Breast epithelium (tissue), 4 donors: ENCODE measurements around the gene SLC66A1. TPM values are rescaled to one million over a fixed set of nuclear protein-coding genes. Genes with fewer than 3 reads are reported as not detected.

ENCODE experiments used
- DNase-seq, 2 donors: peaks; one replicate each; pipeline ENCODE4 v3.0.0-alpha.2; 2019; ENCODE audit warnings: low spot score in 2 of 2
- H3K27ac ChIP-seq, 2 donors: fragments of 200-600 bp; sonication (generic) in 1 of 2; one replicate each; pipeline ENCODE4 v1.5.1; 2016 to 2019; ENCODE audit warnings: mild to moderate bottlenecking in 1 of 2
- H3K27me3 ChIP-seq, 2 donors: fragments of 200-600 bp; sonication (generic) in 1 of 2; one replicate each; pipeline versions ENCODE4 v1.5.1 to v1.6.0; 2017 to 2019; ENCODE audit warnings: control low read depth in 1 of 2, mild to moderate bottlenecking in 1 of 2
- H3K36me3 ChIP-seq: fragments of 200-600 bp; one replicate; pipeline ENCODE4 v1.5.1; 2019
- H3K4me1 ChIP-seq, 2 donors: fragments of 200-600 bp; sonication (generic); one replicate each; pipeline ENCODE4 v1.5.1; 2016 to 2019; ENCODE audit warnings: control low read depth in 1 of 2
- H3K4me3 ChIP-seq, 3 donors: fragments of 200-600 bp; sonication (generic); 1 replicate in 2 of 3; 2 replicates in 1 of 3; pipeline ENCODE4 v1.5.1; 2016 to 2019; ENCODE audit warnings: mild to moderate bottlenecking in 3 of 3, moderate library complexity in 2 of 3
- H3K9me3 ChIP-seq, 2 donors: fragments of 200-600 bp; sonication (generic) in 1 of 2; one replicate each; pipeline ENCODE4 v1.5.1; 2016 to 2019; ENCODE audit warnings: control low read depth in 1 of 2
- POLR2A ChIP-seq: fragments of 450-650 bp; IDR thresholded peaks from one replicate; pipeline ENCODE4 v1.6.1; 2016; ENCODE audit warnings: antibody characterized with exemption, mild to moderate bottlenecking, moderate library complexity
- POLR2AphosphoS5 ChIP-seq, 3 donors: sonication (generic); formaldehyde crosslinking; IDR thresholded peaks; one replicate each; pipeline ENCODE4 v1.6.1; 2017; ENCODE audit warnings: antibody characterized with exemption in 3 of 3
- intact Hi-C: fragments of 100-400 bp; cut with DNase I; formaldehyde crosslinking; loops from one replicate; pipeline ENCODE4 v1.15.1; 2023; ENCODE audit warnings: low total_unique reads
- total RNA-seq, 3 donors: library from RNA; depleted of rRNA; stranded (reverse); fragments of >200 nt; gene quantifications; one replicate each; pipeline ENCODE4 v1.1.0, GENCODE V29; 2016
- TF ChIP-seq, protein P1 (sequence below), 3 donors: fragments of 450-650 bp; IDR thresholded peaks; one replicate each; pipeline ENCODE4 v1.5.1; 2016 to 2017; ENCODE audit warnings: antibody characterized with exemption in 3 of 3, mild to moderate bottlenecking in 3 of 3, moderate library complexity in 3 of 3

Gene SLC66A1
- total RNA-seq, 3 donors from 2014 or later = 6.2 to 13.9 (median 13.1) TPM

DNA sequence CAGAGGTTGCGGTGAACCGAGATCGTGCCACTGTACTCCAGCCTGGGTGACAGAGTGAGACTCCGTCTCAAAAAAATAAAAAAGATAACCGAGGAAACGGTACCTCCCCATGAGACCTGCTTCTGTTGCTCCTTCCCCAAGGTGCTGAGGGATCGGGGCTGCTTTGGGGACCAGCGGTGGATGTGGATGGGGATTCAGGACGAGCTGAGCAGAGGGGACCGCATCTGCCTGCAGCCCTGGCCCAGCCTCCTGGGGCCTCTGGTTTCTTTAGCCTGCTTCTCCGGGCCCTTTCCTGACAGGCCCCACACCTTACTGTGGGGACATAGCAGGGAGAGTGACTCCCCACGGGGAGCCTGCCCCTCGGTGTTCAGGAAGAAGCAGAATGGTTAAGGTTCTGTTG is 17.1 kb downstream of the SLC66A1 start:
- no peak for DNase-seq
- H3K4me1 ChIP-seq = no peaks in the 10 kb centered on the region
- intact Hi-C loops = no loop called here
- no peaks in the 10 kb centered on the region for H3K36me3 ChIP-seq
- H3K4me3 ChIP-seq = no peak overlapping the region
- H3K27me3 ChIP-seq = no peaks in the 10 kb centered on the region
- TF ChIP-seq, protein P1, sequence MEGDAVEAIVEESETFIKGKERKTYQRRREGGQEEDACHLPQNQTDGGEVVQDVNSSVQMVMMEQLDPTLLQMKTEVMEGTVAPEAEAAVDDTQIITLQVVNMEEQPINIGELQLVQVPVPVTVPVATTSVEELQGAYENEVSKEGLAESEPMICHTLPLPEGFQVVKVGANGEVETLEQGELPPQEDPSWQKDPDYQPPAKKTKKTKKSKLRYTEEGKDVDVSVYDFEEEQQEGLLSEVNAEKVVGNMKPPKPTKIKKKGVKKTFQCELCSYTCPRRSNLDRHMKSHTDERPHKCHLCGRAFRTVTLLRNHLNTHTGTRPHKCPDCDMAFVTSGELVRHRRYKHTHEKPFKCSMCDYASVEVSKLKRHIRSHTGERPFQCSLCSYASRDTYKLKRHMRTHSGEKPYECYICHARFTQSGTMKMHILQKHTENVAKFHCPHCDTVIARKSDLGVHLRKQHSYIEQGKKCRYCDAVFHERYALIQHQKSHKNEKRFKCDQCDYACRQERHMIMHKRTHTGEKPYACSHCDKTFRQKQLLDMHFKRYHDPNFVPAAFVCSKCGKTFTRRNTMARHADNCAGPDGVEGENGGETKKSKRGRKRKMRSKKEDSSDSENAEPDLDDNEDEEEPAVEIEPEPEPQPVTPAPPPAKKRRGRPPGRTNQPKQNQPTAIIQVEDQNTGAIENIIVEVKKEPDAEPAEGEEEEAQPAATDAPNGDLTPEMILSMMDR (IDR thresholded peaks at IDR 0.05) = no peak
- TF ChIP-seq POLR2AphosphoS5 (IDR thresholded peaks at IDR 0.05) (no peak), POLR2A (no peak)
- no peak overlapping the region for H3K27ac ChIP-seq
- no peaks in the 10 kb centered on the region for H3K9me3 ChIP-seq

DNA sequence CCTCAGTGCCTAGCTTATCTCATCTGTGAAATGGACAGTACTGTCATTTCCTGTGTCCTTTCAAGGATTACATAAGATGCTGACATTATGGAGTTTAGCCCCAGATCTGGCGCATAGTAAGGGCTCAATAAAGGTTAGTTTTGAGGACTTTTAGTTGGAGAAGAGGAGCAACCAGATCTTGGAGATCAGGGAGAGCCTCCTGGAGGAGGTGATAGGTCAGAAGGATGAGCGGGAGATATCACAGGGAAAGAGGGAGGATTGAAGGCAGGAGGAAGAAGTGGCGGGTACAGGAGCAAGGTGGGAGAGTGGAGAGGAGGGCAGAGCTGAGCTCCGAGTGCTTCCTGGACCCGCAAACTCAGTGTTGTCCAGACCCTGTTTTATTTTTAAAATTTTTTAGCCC is 17.5 kb downstream of the SLC66A1 start:
- Histone ChIP-seq H3K36me3 (no peaks in the 10 kb centered on the region), H3K27me3 (no peaks in the 10 kb centered on the region), H3K4me3 (no peak overlapping the region), H3K4me1 (no peaks in the 10 kb centered on the region), H3K9me3 (no peaks in the 10 kb centered on the region), H3K27ac (no peak overlapping the region)
- TF ChIP-seq POLR2AphosphoS5 (IDR thresholded peaks at IDR 0.05) = no peak
- TF ChIP-seq, protein P1 (IDR thresholded peaks at IDR 0.05) = no peak
- no peak for TF ChIP-seq POLR2A
- no peak for DNase-seq
- intact Hi-C loops = loop anchor here (10.0 kb wide), 1 partner anchor 235 kb away; no protein-coding TSS in a partner anchor

DNA sequence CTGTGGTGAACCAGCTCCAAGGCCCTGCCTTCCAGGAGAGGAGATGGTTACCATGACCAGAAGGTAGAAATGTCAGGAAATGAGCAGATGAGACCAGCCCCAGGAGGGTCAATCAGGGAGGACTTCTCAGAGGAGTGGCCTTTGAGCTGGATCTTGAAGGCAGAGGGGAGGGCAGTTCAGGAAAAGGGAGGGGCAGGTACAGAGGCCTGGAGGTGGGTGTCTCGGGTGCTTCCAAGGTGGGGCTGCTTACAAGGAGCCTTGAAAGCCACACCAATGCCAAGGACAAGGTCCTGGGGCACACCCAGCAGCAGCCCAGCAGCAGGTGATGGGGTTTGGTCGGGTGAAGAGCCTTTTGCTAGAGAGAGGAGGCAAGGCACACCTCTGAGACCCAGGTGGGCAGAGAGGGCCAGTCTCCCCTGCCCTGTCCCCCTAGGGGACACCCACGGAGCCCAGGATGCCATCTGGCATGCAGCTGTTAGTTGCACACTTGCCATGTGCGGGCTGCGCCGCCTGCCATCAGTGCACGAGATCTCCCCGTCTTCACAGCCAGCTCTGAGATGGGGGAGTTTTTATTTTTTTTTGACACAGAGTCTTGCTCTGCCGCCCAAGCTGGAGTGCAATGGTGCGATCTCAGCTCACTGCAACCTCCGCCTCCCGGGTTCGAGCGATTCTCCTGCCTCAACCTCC is 18.5 kb downstream of the SLC66A1 start:
- H3K9me3 ChIP-seq = no peaks in the 10 kb centered on the region
- no peaks in the 10 kb centered on the region for H3K27me3 ChIP-seq
- DNase-seq = no peak
- H3K4me3 ChIP-seq = no peak overlapping the region
- intact Hi-C loops = loop anchor here (10.0 kb wide), 1 partner anchor 236 kb away; no protein-coding TSS in a partner anchor
- no peaks in the 10 kb centered on the region for H3K36me3 ChIP-seq
- TF ChIP-seq, protein P1 (IDR thresholded peaks at IDR 0.05) = no peak
- no peak for TF ChIP-seq POLR2AphosphoS5 (IDR thresholded peaks at IDR 0.05)
- TF ChIP-seq POLR2A = no peak
- no peaks in the 10 kb centered on the region for H3K4me1 ChIP-seq
- H3K27ac ChIP-seq = no peak overlapping the region

DNA sequence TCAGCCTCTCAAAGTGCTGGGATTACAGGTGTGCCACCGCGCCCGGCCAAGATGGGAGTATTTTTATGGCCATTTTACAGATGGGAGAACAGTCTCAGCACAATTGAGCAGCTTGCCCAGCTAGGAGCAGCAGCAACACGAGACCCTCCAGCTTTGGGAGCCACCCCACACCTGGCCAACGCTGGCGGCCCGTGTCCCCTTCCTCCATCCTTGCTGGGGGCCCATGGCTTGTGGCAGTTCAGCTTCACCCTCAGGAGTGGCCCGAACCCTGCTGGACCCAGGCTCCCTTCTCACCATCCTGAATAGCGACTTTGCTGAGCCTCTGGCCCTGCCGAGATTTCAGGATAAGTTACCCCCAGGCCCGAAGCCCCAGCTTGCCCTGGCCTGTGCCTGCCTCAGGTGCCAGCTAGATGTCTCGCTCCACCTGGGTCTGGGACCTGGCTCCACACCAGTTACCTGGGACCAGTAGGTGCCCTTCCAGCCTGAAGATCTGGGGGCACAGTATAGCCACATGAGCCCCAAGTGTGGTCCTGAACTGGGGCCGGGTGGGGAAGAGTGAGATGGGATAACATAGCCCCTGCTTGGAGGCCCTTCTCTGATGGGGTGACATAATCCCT is 19.2 kb downstream of the SLC66A1 start:
- H3K36me3 ChIP-seq = no peaks in the 10 kb centered on the region

GRCh38 chr1:19332832-19333231 is 20.7 kb downstream of the SLC66A1 start:
- no peaks in the 10 kb centered on the region for H3K36me3 ChIP-seq
- no peaks in the 10 kb centered on the region for H3K27me3 ChIP-seq
- intact Hi-C loops = loop anchor here (10.0 kb wide), 1 partner anchor 238 kb away; no protein-coding TSS in a partner anchor
- H3K27ac ChIP-seq = no peak overlapping the region
- H3K4me3 ChIP-seq = no peak overlapping the region
- H3K4me1 ChIP-seq = no peaks in the 10 kb centered on the region
- no peak for DNase-seq
- no peaks in the 10 kb centered on the region for H3K9me3 ChIP-seq
- no peak for TF ChIP-seq POLR2A
- TF ChIP-seq, protein P1 (IDR thresholded peaks at IDR 0.05) = no peak
- TF ChIP-seq POLR2AphosphoS5 (IDR thresholded peaks at IDR 0.05) = no peak

More for the DNA sequence above, 19.2 kb downstream of the SLC66A1 start:
- no peaks in the 10 kb centered on the region for H3K27me3 ChIP-seq
- H3K27ac ChIP-seq = no peak overlapping the region
- TF ChIP-seq, protein P1 (IDR thresholded peaks at IDR 0.05) = no peak
- intact Hi-C loops = loop anchor here (10.0 kb wide), 1 partner anchor 237 kb away; no protein-coding TSS in a partner anchor
- H3K4me3 ChIP-seq = no peak overlapping the region
- H3K9me3 ChIP-seq = no peaks in the 10 kb centered on the region
- no peaks in the 10 kb centered on the region for H3K4me1 ChIP-seq
- DNase-seq = no peak
